ENCODE data around the gene GAD2. TPM values are rescaled to one million over a fixed set of nuclear protein-coding genes. Genes with fewer than 3 reads are reported as not detected.

GAD2 gene
- total and polyA plus RNA-seq, 7 experiments from 2014 or later, result not detected

DNA sequence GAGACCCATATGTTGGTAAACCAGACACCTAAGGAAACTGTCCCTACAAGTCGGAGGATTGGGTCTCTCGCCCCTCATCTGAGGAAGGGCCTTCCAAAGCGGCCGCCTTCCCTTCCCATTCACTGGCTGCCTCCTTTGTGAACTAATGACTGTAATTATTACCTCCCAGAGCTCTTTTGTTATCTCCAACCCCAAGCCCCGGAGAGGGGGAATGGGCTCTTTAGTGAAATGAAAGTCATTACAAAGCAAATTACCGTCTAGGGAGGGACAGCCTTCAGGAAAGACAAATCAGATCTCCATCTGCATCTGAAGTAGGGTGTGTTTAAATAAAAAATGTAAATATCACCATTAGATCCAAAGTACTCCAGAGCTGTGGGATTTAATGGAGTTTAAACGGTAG, 2.6 kb upstream of the GAD2 start:
- Mint-ChIP-seq H3K27me3 (peaks cover 53 to 72% (median 68%) of the 10 kb centered on the region in 5 donors), H3K9me3 (peaks cover 0 to 4% (median 0%) of the 10 kb centered on the region in 11 donors), H3K36me3 (no peaks in the 10 kb centered on the region), H3K4me1 (peaks cover 14 to 42% (median 32%) of the 10 kb centered on the region in 7 donors), H3K4me3 (peak overlapping the region in 3 of 10 donors; percentile 76 to 86 (median 78)), H3K27ac (no peak overlapping the region)
- no peak for ATAC-seq
- Histone ChIP-seq H3K4me1 (ENCODE audit: control insufficient read depth in 2 of 2, insufficient read depth in 2 of 2, low read length in 2 of 2) (peaks cover 0 to 2% of the 10 kb centered on the region in 2 donors), H3K27ac (ENCODE audit: low read depth, low read length) (no peak overlapping the region), H3K36me3 (ENCODE audit: control insufficient read depth in 2 of 3, insufficient read depth in 3 of 3, low read length in 3 of 3) (no peaks in the 10 kb centered on the region), H3K4me3 (ENCODE audit: low read length) (no peak overlapping the region), H3K9me3 (ENCODE audit: control insufficient read depth in 2 of 3, low read length in 3 of 3) (no peaks in the 10 kb centered on the region), H3K27me3 (ENCODE audit: control insufficient read depth in 2 of 2, insufficient read depth in 2 of 2, low read length in 2 of 2) (peaks cover 0 to 21% of the 10 kb centered on the region in 2 donors)
- POLR2A ChIA-PET, result no interaction called here
- intact Hi-C loops (cut with micrococcal nuclease), result loop anchor here in 1 of 2 donors (10.0 kb wide), 1 partner anchor 1531 kb away; the partner anchor contains the start of gene MKX
- no peak for DNase-seq
- CTCF ChIA-PET, result no interaction called here

DNA sequence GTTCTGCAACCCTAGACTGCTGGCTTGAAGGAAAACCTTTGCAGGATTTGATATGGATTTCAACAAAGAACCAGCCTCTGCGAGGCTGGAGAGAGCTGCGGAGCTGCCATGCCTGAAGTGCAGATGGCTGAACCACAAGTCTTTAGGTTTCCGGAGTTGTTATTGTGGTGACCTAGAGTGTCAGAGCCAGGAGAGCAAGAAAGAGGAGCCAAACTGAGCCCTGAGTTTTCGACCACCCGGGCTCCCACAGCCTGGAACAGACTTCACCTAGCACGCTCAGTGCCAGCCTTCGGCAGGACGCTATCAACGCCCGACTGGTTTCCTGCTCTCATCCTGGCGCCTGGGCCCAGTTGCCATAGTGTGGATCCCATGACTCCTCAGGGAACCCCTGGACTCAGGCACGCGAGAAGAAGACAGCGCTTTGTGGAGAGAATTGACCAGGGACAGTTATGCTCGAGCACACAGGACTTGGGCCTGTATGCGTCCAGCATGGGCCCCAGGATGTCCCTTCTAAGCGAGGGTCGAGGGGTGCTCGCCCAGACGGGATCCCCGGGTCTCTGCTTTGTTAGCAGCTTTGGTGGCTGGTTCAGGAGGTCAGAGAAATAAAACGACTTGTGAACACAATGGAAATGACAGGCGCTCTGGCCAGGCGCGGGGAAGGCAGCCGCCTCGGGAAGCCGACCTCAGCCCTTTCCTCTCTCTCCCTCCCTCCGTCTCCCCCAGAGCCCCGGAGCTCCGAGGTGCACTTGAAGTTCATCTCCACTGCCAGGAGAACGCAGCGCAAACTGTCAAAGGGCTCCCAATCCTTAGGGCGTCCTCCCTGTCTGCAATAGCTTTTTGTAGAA, 1.8 kb upstream of the GAD2 start:
- peaks cover 0 to 2% of the 10 kb centered on the region in 2 donors for H3K4me1 ChIP-seq (ENCODE audit: control insufficient read depth in 2 of 2, insufficient read depth in 2 of 2, low read length in 2 of 2)
- Mint-ChIP-seq H3K27me3 (peaks cover 60 to 80% (median 75%) of the 10 kb centered on the region in 5 donors), H3K4me3 (peak overlapping the region in 9 of 10 donors; percentile 26 to 86 (median 75)), H3K9me3 (peaks cover 0 to 4% (median 0%) of the 10 kb centered on the region in 11 donors), H3K27ac (peak overlapping the region in 1 of 9 donors; percentile 24), H3K36me3 (peaks cover 0 to 4% (median 0%) of the 10 kb centered on the region in 5 donors), H3K4me1 (peaks cover 14 to 42% (median 32%) of the 10 kb centered on the region in 7 donors)
- H3K27me3 ChIP-seq (ENCODE audit: control insufficient read depth in 2 of 2, insufficient read depth in 2 of 2, low read length in 2 of 2), result peaks cover 0 to 21% of the 10 kb centered on the region in 2 donors
- no peak for ATAC-seq
- DNase-seq, result no peak
- no peaks in the 10 kb centered on the region for H3K36me3 ChIP-seq (ENCODE audit: control insufficient read depth in 2 of 3, insufficient read depth in 3 of 3, low read length in 3 of 3)
- no peaks in the 10 kb centered on the region for H3K9me3 ChIP-seq (ENCODE audit: control insufficient read depth in 2 of 3, low read length in 3 of 3)
- no peak overlapping the region for H3K27ac ChIP-seq (ENCODE audit: low read depth, low read length)
- intact Hi-C loops (cut with micrococcal nuclease), result loop anchor here in 1 of 2 donors (10.0 kb wide), 1 partner anchor 1530 kb away; the partner anchor contains the start of gene MKX
- ChIA-PET CTCF (no interaction called here), POLR2A (no interaction called here)
- H3K4me3 ChIP-seq (ENCODE audit: low read length), result no peak overlapping the region

DNA sequence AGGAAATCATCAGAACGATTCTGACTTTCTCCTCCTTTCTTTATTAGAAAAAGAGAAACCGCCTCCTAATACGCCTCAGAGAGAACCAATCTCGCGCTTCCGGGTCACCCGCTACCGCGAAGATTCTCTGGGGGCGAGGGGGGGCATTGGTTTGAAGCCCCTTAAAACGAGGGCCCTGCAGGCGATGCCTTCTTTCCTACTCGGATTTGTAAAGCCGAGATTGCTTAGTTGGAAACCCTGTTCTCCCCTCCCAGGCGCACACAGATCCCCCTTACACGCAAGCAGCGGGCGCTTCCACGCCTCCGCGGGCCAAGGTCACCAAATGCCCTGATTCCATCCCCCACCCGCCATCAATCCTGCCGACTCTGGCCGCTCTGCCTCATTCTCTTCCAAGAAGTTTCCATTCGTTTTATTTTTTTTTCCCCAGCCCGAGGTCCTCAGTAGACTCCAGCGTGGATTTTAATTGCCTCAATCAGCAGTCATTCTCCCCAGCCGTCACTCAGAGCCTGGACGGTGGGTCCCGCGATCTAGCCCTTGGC, 1.1 kb upstream of the GAD2 start:
- ChIA-PET CTCF (no interaction called here), POLR2A (no interaction called here)
- Mint-ChIP-seq H3K4me1 (peaks cover 14 to 42% (median 32%) of the 10 kb centered on the region in 7 donors), H3K4me3 (peak overlapping the region; percentile 0 to 86 (median 74)), H3K9me3 (peaks cover 0 to 4% (median 0%) of the 10 kb centered on the region in 11 donors), H3K36me3 (peaks cover 0 to 7% (median 0%) of the 10 kb centered on the region in 5 donors), H3K27ac (peak overlapping the region in 1 of 9 donors; percentile 21), H3K27me3 (peaks cover 67 to 87% (median 81%) of the 10 kb centered on the region in 5 donors)
- Histone ChIP-seq H3K27me3 (ENCODE audit: control insufficient read depth in 2 of 2, insufficient read depth in 2 of 2, low read length in 2 of 2) (peaks cover 0 to 24% of the 10 kb centered on the region in 2 donors), H3K9me3 (ENCODE audit: control insufficient read depth in 2 of 3, low read length in 3 of 3) (no peaks in the 10 kb centered on the region), H3K36me3 (ENCODE audit: control insufficient read depth in 2 of 3, insufficient read depth in 3 of 3, low read length in 3 of 3) (no peaks in the 10 kb centered on the region), H3K4me3 (ENCODE audit: low read length) (no peak overlapping the region), H3K4me1 (ENCODE audit: control insufficient read depth in 2 of 2, insufficient read depth in 2 of 2, low read length in 2 of 2) (peaks cover 0 to 2% of the 10 kb centered on the region in 2 donors), H3K27ac (ENCODE audit: low read depth, low read length) (no peak overlapping the region)
- ATAC-seq (no peak), DNase-seq (no peak)
- intact Hi-C loops (cut with micrococcal nuclease), result loop anchor here in 1 of 2 donors (10.0 kb wide), 1 partner anchor 1529 kb away; the partner anchor contains the start of gene MKX

DNA sequence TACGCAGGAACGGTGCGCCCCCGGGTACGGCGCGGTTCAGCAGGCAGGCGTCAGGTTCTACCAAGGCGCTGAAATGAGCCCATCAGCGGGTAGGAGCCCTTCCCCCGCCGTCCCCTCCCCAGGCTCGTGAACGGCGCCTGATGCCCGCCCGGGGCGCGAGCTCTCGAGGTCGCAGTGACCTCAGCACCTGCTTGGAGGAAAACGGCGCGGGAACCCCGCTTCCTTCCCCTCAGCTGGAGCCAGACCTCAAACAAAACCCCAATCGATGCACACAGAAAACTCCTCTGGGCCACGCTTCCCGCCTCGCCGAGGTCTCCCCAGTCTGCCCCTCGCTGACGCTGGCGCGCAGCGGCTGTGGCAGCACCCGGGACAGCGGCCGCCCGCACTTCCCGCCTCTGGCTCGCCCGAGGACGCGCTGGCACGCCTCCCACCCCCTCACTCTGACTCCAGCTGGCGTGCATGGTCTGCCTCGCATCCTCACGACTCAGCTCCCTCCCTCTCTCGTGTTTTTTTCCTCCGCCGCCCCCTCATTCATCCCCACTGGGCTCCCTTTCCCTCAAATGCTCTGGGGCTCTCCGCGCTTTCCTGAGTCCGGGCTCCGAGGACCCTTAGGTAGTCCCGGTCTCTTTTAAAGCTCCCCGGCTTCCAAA, 514 bp upstream of the GAD2 start:
- Mint-ChIP-seq H3K9me3 (peaks cover 0 to 4% (median 0%) of the 10 kb centered on the region in 11 donors), H3K4me1 (peaks cover 14 to 42% (median 32%) of the 10 kb centered on the region in 7 donors), H3K36me3 (peaks cover 0 to 7% (median 0%) of the 10 kb centered on the region in 5 donors), H3K4me3 (peak overlapping the region; percentile 55 to 86 (median 74)), H3K27ac (peak overlapping the region in 1 of 9 donors; percentile 49), H3K27me3 (peaks cover 73 to 93% (median 87%) of the 10 kb centered on the region in 5 donors)
- H3K9me3 ChIP-seq (ENCODE audit: control insufficient read depth in 2 of 3, low read length in 3 of 3), result no peaks in the 10 kb centered on the region
- ATAC-seq, result no peak
- ChIA-PET CTCF (no interaction called here), POLR2A (no interaction called here)
- peak in 2 of 9 donors; percentile 8 to 40 for DNase-seq
- no peaks in the 10 kb centered on the region for H3K36me3 ChIP-seq (ENCODE audit: control insufficient read depth in 2 of 3, insufficient read depth in 3 of 3, low read length in 3 of 3)
- no peak overlapping the region for H3K27ac ChIP-seq (ENCODE audit: low read depth, low read length)
- H3K4me1 ChIP-seq (ENCODE audit: control insufficient read depth in 2 of 2, insufficient read depth in 2 of 2, low read length in 2 of 2), result peaks cover 0 to 2% of the 10 kb centered on the region in 2 donors
- no peak overlapping the region for H3K4me3 ChIP-seq (ENCODE audit: low read length)
- peaks cover 0 to 29% of the 10 kb centered on the region in 2 donors for H3K27me3 ChIP-seq (ENCODE audit: control insufficient read depth in 2 of 2, insufficient read depth in 2 of 2, low read length in 2 of 2)
- intact Hi-C loops (cut with micrococcal nuclease), result loop anchor here in 1 of 2 donors (10.0 kb wide), 1 partner anchor 1529 kb away; the partner anchor contains the start of gene MKX

DNA sequence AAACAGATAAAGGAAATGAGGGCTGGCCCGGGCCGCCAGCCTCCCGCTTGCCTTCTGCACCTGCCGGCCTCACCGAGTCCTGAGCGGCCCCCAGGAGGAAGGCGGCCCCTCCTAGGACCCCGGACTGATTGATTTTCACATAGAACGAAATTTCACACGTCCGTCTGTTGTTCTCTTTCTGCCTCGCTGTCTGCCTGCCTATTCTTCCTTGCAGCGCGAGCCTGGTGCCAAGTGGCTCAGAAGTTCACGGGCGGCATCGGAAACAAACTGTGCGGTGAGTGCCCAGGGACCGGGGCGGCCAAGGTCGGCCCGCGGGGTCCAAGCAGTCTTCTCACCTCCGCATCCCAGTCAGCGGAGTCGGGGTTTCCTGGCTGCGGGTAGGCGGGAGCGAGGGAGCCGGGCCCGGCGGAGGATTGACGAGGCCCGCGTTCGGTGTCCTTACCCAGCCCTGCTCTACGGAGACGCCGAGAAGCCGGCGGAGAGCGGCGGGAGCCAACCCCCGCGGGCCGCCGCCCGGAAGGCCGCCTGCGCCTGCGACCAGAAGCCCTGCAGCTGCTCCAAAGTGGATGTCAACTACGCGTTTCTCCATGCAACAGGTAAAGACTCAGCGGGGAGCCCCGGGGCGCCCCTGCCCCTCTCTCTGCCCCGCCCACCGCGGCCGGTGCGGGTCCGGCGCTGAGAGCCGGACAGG, 967 bp downstream of the GAD2 start:
- Histone ChIP-seq H3K27ac (ENCODE audit: low read depth, low read length) (no peak overlapping the region), H3K9me3 (ENCODE audit: control insufficient read depth in 2 of 3, low read length in 3 of 3) (no peaks in the 10 kb centered on the region), H3K36me3 (ENCODE audit: control insufficient read depth in 2 of 3, insufficient read depth in 3 of 3, low read length in 3 of 3) (no peaks in the 10 kb centered on the region), H3K27me3 (ENCODE audit: control insufficient read depth in 2 of 2, insufficient read depth in 2 of 2, low read length in 2 of 2) (peaks cover 0 to 25% of the 10 kb centered on the region in 2 donors), H3K4me3 (ENCODE audit: low read length) (no peak overlapping the region), H3K4me1 (ENCODE audit: control insufficient read depth in 2 of 2, insufficient read depth in 2 of 2, low read length in 2 of 2) (peaks cover 0 to 2% of the 10 kb centered on the region in 2 donors)
- intact Hi-C loops (cut with micrococcal nuclease), result loop anchor here in 1 of 2 donors (10.0 kb wide), 1 partner anchor 1527 kb away; the partner anchor contains the start of gene MKX
- peak overlapping the region in 9 of 10 donors; percentile 32 to 86 (median 62) for H3K4me3 Mint-ChIP-seq
- peaks cover 81 to 95% (median 92%) of the 10 kb centered on the region in 5 donors for H3K27me3 Mint-ChIP-seq
- DNase-seq (no peak), ATAC-seq (no peak)
- H3K4me1 Mint-ChIP-seq, result peaks cover 14 to 42% (median 32%) of the 10 kb centered on the region in 7 donors
- peaks cover 0 to 4% (median 0%) of the 10 kb centered on the region in 11 donors for H3K9me3 Mint-ChIP-seq
- ChIA-PET POLR2A (no interaction called here), CTCF (no interaction called here)
- H3K36me3 Mint-ChIP-seq, result peaks cover 0 to 7% (median 0%) of the 10 kb centered on the region in 5 donors
- H3K27ac Mint-ChIP-seq, result peak overlapping the region in 1 of 9 donors; percentile 52

DNA sequence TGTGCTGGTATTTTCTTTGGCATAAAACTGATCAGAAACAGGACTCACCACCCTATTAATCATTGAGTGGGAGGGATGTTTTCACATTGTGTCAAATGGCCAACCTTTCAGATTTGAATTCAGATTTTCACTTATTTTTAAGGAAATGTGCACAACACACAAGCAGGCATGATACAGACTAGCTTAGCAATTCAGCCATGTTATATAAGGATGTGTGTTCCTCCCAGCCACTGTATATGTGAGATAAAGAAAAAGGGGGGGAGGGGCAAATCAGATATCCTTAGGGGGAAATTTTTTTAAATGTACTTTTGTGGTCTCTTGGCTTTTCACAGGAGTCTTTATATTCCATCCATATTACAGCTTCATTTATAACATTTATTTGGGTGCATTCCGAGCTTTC, 3.1 kb downstream of the GAD2 start:
- Histone ChIP-seq H3K4me1 (ENCODE audit: control insufficient read depth in 2 of 2, insufficient read depth in 2 of 2, low read length in 2 of 2) (peaks cover 0 to 2% of the 10 kb centered on the region in 2 donors), H3K27me3 (ENCODE audit: control insufficient read depth in 2 of 2, insufficient read depth in 2 of 2, low read length in 2 of 2) (peaks cover 0 to 13% of the 10 kb centered on the region in 2 donors), H3K27ac (ENCODE audit: low read depth, low read length) (no peak overlapping the region), H3K4me3 (ENCODE audit: low read length) (no peak overlapping the region), H3K36me3 (ENCODE audit: control insufficient read depth in 2 of 3, insufficient read depth in 3 of 3, low read length in 3 of 3) (no peaks in the 10 kb centered on the region), H3K9me3 (ENCODE audit: control insufficient read depth in 2 of 3, low read length in 3 of 3) (no peaks in the 10 kb centered on the region)
- no peak overlapping the region for H3K27ac Mint-ChIP-seq
- no peak overlapping the region for H3K4me3 Mint-ChIP-seq
- peaks cover 82 to 92% (median 90%) of the 10 kb centered on the region in 5 donors for H3K27me3 Mint-ChIP-seq
- peaks cover 0 to 4% (median 0%) of the 10 kb centered on the region in 11 donors for H3K9me3 Mint-ChIP-seq
- H3K36me3 Mint-ChIP-seq, result peaks cover 0 to 7% (median 0%) of the 10 kb centered on the region in 5 donors
- intact Hi-C loops (cut with micrococcal nuclease), result loop anchor here in 1 of 2 donors (10.0 kb wide), 1 partner anchor 1525 kb away; the partner anchor contains the start of gene MKX
- ATAC-seq, result no peak
- DNase-seq, result no peak
- ChIA-PET POLR2A (no interaction called here), CTCF (no interaction called here)
- H3K4me1 Mint-ChIP-seq, result peaks cover 14 to 38% (median 27%) of the 10 kb centered on the region in 7 donors

All from naive thymus-derived CD4-positive, alpha-beta T cell (primary cell).